ENCODE measurements around the gene KIFC3.
A peak's percentile ranks its signal among the peaks of the same experiment; 100 is the strongest.

Gene KIFC3

GRCh38 chr16:57830890-57831484 is 28.7 kb upstream of the KIFC3 start:
- peak; percentile 90 for DNase-seq (ENCODE audit: low read depth)
- no peak for TF ChIP-seq CTCF (IDR thresholded peaks at IDR 0.05; ENCODE audit: insufficient read depth, low read depth, low read length, missing control alignments)
- no peak overlapping the region for H3K4me3 ChIP-seq (ENCODE audit: low read length)

- no peak overlapping the region for H3K4me3 ChIP-seq (ENCODE audit: low read length)
- no peak for TF ChIP-seq CTCF (IDR thresholded peaks at IDR 0.05; ENCODE audit: insufficient read depth, low read depth, low read length, missing control alignments)
- DNase-seq (ENCODE audit: low read depth) = no peak
These were observed 27.7 kb upstream of the KIFC3 start for GRCh38 chr16:57829969-57830360.

GRCh38 chr16:57828272-57829161 is 26.2 kb upstream of the KIFC3 start:
- H3K4me3 ChIP-seq (ENCODE audit: low read length) = no peak overlapping the region
- DNase-seq (ENCODE audit: low read depth) = no peak
- TF ChIP-seq CTCF (IDR thresholded peaks at IDR 0.05; ENCODE audit: insufficient read depth, low read depth, low read length, missing control alignments) = no peak

GRCh38 chr16:57826706-57827625 is 24.7 kb upstream of the KIFC3 start:
- no peak for TF ChIP-seq CTCF (IDR thresholded peaks at IDR 0.05; ENCODE audit: insufficient read depth, low read depth, low read length, missing control alignments)
- DNase-seq (ENCODE audit: low read depth) = no peak

GRCh38 chr16:57826052-57826451 is 23.8 kb upstream of the KIFC3 start:
- TF ChIP-seq CTCF (IDR thresholded peaks at IDR 0.05; ENCODE audit: insufficient read depth, low read depth, low read length, missing control alignments) = no peak
- no peak for DNase-seq (ENCODE audit: low read depth)
- H3K4me3 ChIP-seq (ENCODE audit: low read length) = no peak overlapping the region

More at GRCh38 chr16:57826706-57827625, 24.7 kb upstream of the KIFC3 start:
- no peak overlapping the region for H3K4me3 ChIP-seq (ENCODE audit: low read length)

- no peak overlapping the region for H3K4me3 ChIP-seq (ENCODE audit: low read length)
- no peak for TF ChIP-seq CTCF (IDR thresholded peaks at IDR 0.05; ENCODE audit: insufficient read depth, low read depth, low read length, missing control alignments)
- DNase-seq (ENCODE audit: low read depth) = no peak
These were observed 23.2 kb upstream of the KIFC3 start for GRCh38 chr16:57825298-57826044.

All from epithelial cell of esophagus (primary cell).